NCI-H510A (cell line): ENCODE measurements around the gene SLC24A4.

ENCODE experiments used
- DNase-seq: peaks from one replicate; lab custom pipeline; 2025; lab: John Stamatoyannopoulos, UW

Gene SLC24A4

GRCh38 chr14:92546347-92547053 lies 223.5 kb downstream of the SLC24A4 start:
- no peak for DNase-seq

- DNase-seq = no peak
Observed at GRCh38 chr14:92549105-92549858, 226.3 kb downstream of the SLC24A4 start.

GRCh38 chr14:92549859-92550230 lies 226.9 kb downstream of the SLC24A4 start:
- DNase-seq = no peak
